Neural cell (in vitro differentiated cells): Measurements from ENCODE around the gene NPAS2. TPM values are rescaled to one million over a fixed set of nuclear protein-coding genes. Genes with fewer than 3 reads are reported as not detected.

Experiments used
- H2AFZ ChIP-seq: fragments of 200-600, 300-800 bp; sonication (generic), shearing (Covaris generic); 2 replicates; pipeline ENCODE4 v1.6.0; 2014; ENCODE audit warnings: low read depth, mild to moderate bottlenecking, antibody characterized with exemption, low read length, moderate library complexity
- H3F3A ChIP-seq: fragments of 200-600 bp; shearing (Covaris generic); 2 replicates; pipeline ENCODE4 v1.6.1; 2016; ENCODE audit warnings: mild to moderate bottlenecking, moderate library complexity, mixed read lengths, antibody characterized with exemption, low read length; ENCODE audit not compliant: insufficient read depth, poor library complexity, severe bottlenecking
- H3K27ac ChIP-seq: fragments of 200-600, 300-800 bp; sonication (generic), shearing (Covaris generic); 2 replicates; pipeline ENCODE4 v1.5.1; 2014; ENCODE audit warnings: mild to moderate bottlenecking, low read length, moderate library complexity
- H3K27me3 ChIP-seq: fragments of 300-800, 200-600 bp; sonication (generic), shearing (Covaris generic); 2 replicates; pipeline ENCODE4 v1.6.0; 2014; ENCODE audit warnings: mild to moderate bottlenecking, low read depth, low read length, moderate library complexity; ENCODE audit not compliant: insufficient read depth
- H3K36me3 ChIP-seq: fragments of 300-800, 200-600 bp; sonication (generic), shearing (Covaris generic); 2 replicates; pipeline ENCODE4 v1.5.1; 2014; ENCODE audit warnings: mild to moderate bottlenecking, antibody characterized with exemption, low read length, moderate library complexity; ENCODE audit not compliant: insufficient read depth
- H3K4me2 ChIP-seq: fragments of 300-800, 200-600 bp; sonication (generic), shearing (Covaris generic); 2 replicates; pipeline ENCODE4 v1.6.0; 2014; ENCODE audit warnings: mild to moderate bottlenecking, low read length
- H3K4me3 ChIP-seq: fragments of 300-800, 200-600 bp; sonication (generic), shearing (Covaris generic); 2 replicates; pipeline ENCODE4 v1.5.1; 2014; ENCODE audit warnings: mild to moderate bottlenecking, low read length, moderate library complexity
- H3K79me2 ChIP-seq: fragments of 200-600 bp; shearing (Covaris generic); replicated peaks from 2 replicates; pipeline ENCODE4 v1.6.0; 2014; ENCODE audit warnings: mild to moderate bottlenecking, low read length, moderate library complexity; ENCODE audit not compliant: insufficient read depth
- H3K9ac ChIP-seq: fragments of 300-800, 200-600 bp; sonication (generic), shearing (Covaris generic); 2 replicates; pipeline ENCODE4 v1.6.1; 2016; ENCODE audit warnings: mild to moderate bottlenecking, low read length, mixed read lengths
- H3K9me2 ChIP-seq: fragments of 200-600 bp; shearing (Covaris generic); 2 replicates; pipeline ENCODE4 v1.6.1; 2016; ENCODE audit warnings: mild to moderate bottlenecking, low read length, mixed read lengths; ENCODE audit not compliant: insufficient read depth
- H3K9me3 ChIP-seq: fragments of 200-600, 300-800 bp; sonication (generic), shearing (Covaris generic); 2 replicates; pipeline ENCODE4 v1.6.1; 2016; ENCODE audit warnings: mild to moderate bottlenecking, mixed run types, low read length, moderate library complexity, mixed read lengths
- H4K20me1 ChIP-seq: fragments of 200-600 bp; shearing (Covaris generic); 2 replicates; pipeline ENCODE4 v1.6.1; 2016; ENCODE audit warnings: mild to moderate bottlenecking, mixed run types; ENCODE audit not compliant: insufficient read depth
- EP300 ChIP-seq: fragments of 450-650 bp; conservative IDR thresholded peaks from 2 replicates; pipeline ENCODE4 v1.6.1; 2014; ENCODE audit warnings: antibody characterized with exemption, mild to moderate bottlenecking, moderate library complexity; ENCODE audit not compliant: poor library complexity, severe bottlenecking
- EZH2 ChIP-seq: fragments of 200-600, 300-800 bp; shearing (Covaris generic), sonication (generic); IDR thresholded peaks from 2 replicates; pipeline ENCODE4 v1.6.1; 2014; ENCODE audit warnings: antibody characterized with exemption, low read length, borderline replicate concordance, mild to moderate bottlenecking; ENCODE audit not compliant: insufficient read depth, poor library complexity, severe bottlenecking
- MXI1 ChIP-seq: fragments of 450-650 bp; conservative IDR thresholded peaks from 2 replicates; pipeline ENCODE4 v1.6.1; 2014; ENCODE audit warnings: antibody characterized with exemption, mild to moderate bottlenecking; ENCODE audit not compliant: poor library complexity, severe bottlenecking
- POLR2AphosphoS5 ChIP-seq: IDR thresholded peaks from 2 replicates; pipeline ENCODE4 v1.6.1; 2012
- RAD21 ChIP-seq: fragments of 450-650 bp; conservative IDR thresholded peaks from 2 replicates; pipeline ENCODE4 v1.6.1; 2014; ENCODE audit warnings: antibody characterized with exemption, mild to moderate bottlenecking, moderate library complexity
- SMC3 ChIP-seq: fragments of 450-650 bp; conservative IDR thresholded peaks from 2 replicates; pipeline ENCODE4 v1.6.1; 2014; ENCODE audit warnings: antibody characterized with exemption, mild to moderate bottlenecking, moderate library complexity; ENCODE audit not compliant: poor library complexity
- TAF1 ChIP-seq: IDR thresholded peaks from 2 replicates; pipeline ENCODE4 v1.6.1; 2012; ENCODE audit warnings: low read depth
- polyA plus RNA-seq: library from polyadenylated mRNA; depleted of rRNA; stranded (reverse); fragments of >200 nt; gene quantifications from 2 replicates; pipeline ENCODE4 v1.2.3, GENCODE V29; 2014
- TF ChIP-seq, protein P1 (sequence below): fragments of 450-650 bp; IDR thresholded peaks from 2 replicates; pipeline ENCODE4 v1.5.1; 2014; ENCODE audit warnings: antibody characterized with exemption, mild to moderate bottlenecking, moderate library complexity; ENCODE audit not compliant: poor library complexity, severe bottlenecking
- TF ChIP-seq, protein P2 (sequence below): IDR thresholded peaks from 2 replicates; pipeline ENCODE4 v1.6.1; 2012; ENCODE audit warnings: borderline replicate concordance

NPAS2 gene
- polyA plus RNA-seq, 1 donor from 2014 or later = 2.1 TPM

DNA sequence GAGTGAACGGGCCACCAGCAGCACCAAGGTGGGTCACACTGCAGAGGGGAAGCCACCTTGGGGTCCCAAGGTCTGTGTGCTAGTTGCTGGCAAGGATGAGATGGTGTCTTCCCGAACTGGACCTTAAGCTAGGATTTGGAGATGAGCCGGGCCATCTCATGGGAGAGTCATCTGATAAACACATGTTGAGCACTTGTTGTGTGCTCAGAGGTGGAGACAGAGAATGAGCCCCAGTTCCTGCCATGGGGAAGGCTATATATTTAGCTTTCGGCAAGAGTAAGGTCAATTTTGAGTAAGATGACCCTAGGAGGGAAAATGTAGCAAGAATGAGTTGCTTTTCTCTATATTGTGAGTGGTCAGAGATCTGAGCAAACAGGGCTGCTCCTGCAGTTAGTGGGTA is 140.7 kb downstream of the NPAS2 start:
- TF ChIP-seq, protein P1, sequence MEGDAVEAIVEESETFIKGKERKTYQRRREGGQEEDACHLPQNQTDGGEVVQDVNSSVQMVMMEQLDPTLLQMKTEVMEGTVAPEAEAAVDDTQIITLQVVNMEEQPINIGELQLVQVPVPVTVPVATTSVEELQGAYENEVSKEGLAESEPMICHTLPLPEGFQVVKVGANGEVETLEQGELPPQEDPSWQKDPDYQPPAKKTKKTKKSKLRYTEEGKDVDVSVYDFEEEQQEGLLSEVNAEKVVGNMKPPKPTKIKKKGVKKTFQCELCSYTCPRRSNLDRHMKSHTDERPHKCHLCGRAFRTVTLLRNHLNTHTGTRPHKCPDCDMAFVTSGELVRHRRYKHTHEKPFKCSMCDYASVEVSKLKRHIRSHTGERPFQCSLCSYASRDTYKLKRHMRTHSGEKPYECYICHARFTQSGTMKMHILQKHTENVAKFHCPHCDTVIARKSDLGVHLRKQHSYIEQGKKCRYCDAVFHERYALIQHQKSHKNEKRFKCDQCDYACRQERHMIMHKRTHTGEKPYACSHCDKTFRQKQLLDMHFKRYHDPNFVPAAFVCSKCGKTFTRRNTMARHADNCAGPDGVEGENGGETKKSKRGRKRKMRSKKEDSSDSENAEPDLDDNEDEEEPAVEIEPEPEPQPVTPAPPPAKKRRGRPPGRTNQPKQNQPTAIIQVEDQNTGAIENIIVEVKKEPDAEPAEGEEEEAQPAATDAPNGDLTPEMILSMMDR = no peak
- no peak for TF ChIP-seq POLR2AphosphoS5
- no peak for TF ChIP-seq TAF1
- no peak for TF ChIP-seq EZH2
- TF ChIP-seq MXI1 = no peak
- no peak for TF ChIP-seq SMC3
- TF ChIP-seq, protein P2, sequence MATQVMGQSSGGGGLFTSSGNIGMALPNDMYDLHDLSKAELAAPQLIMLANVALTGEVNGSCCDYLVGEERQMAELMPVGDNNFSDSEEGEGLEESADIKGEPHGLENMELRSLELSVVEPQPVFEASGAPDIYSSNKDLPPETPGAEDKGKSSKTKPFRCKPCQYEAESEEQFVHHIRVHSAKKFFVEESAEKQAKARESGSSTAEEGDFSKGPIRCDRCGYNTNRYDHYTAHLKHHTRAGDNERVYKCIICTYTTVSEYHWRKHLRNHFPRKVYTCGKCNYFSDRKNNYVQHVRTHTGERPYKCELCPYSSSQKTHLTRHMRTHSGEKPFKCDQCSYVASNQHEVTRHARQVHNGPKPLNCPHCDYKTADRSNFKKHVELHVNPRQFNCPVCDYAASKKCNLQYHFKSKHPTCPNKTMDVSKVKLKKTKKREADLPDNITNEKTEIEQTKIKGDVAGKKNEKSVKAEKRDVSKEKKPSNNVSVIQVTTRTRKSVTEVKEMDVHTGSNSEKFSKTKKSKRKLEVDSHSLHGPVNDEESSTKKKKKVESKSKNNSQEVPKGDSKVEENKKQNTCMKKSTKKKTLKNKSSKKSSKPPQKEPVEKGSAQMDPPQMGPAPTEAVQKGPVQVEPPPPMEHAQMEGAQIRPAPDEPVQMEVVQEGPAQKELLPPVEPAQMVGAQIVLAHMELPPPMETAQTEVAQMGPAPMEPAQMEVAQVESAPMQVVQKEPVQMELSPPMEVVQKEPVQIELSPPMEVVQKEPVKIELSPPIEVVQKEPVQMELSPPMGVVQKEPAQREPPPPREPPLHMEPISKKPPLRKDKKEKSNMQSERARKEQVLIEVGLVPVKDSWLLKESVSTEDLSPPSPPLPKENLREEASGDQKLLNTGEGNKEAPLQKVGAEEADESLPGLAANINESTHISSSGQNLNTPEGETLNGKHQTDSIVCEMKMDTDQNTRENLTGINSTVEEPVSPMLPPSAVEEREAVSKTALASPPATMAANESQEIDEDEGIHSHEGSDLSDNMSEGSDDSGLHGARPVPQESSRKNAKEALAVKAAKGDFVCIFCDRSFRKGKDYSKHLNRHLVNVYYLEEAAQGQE = no peak
- TF ChIP-seq RAD21 = no peak
- TF ChIP-seq EP300 = no peak
- no peaks in the 10 kb centered on the region for H3K36me3 ChIP-seq
- no peak overlapping the region for H3K4me2 ChIP-seq
- no peak overlapping the region for H3K4me3 ChIP-seq
- no peaks in the 10 kb centered on the region for H3K79me2 ChIP-seq
- H3K27me3 ChIP-seq = no peaks in the 10 kb centered on the region
- no peaks in the 10 kb centered on the region for H3K9me2 ChIP-seq
- H3K27ac ChIP-seq = no peak overlapping the region
- no peak overlapping the region for H2AFZ ChIP-seq
- no peaks in the 10 kb centered on the region for H3K9me3 ChIP-seq
- no peaks in the 10 kb centered on the region for H4K20me1 ChIP-seq
- H3F3A ChIP-seq = no peaks in the 10 kb centered on the region
- no peak overlapping the region for H3K9ac ChIP-seq

DNA sequence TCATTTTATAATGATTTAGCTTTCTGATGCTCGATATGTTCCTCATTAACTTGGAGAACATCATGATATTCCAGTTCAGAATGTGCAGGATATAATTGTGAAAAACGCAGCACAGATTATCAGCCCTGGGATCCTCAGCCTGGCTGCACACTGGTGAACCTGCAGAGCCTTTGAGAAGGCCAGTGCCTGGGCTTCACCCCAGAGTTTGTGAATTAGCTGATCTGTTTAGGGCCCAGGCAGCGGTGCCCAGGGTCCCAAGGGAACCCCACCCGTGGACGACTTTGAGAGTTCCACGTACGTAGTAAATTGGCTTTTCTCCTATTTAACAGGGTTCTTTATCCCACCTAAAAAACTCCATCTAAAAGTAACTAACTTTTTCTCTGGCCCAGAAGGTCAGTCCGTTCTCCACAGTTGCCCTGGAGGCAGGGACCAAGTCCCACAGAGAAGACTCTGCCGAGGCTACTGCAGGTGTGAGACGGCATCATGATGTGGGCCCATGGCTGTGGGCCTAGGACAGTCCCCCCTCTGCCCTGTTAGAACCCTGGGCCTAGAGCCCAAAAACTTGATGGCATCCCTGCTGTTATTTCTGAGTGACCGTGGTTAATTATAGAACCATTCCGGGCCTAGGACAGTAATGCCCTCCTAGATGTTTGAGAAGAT is 142.6 kb downstream of the NPAS2 start:
- Histone ChIP-seq H3K36me3 (no peaks in the 10 kb centered on the region), H3K27me3 (no peaks in the 10 kb centered on the region), H3F3A (no peaks in the 10 kb centered on the region), H3K4me2 (no peak overlapping the region), H3K9ac (no peak overlapping the region), H3K9me2 (no peaks in the 10 kb centered on the region), H4K20me1 (no peaks in the 10 kb centered on the region), H3K79me2 (no peaks in the 10 kb centered on the region), H3K27ac (no peak overlapping the region), H3K4me3 (no peak overlapping the region), H3K9me3 (no peaks in the 10 kb centered on the region), H2AFZ (no peak overlapping the region)
- TF ChIP-seq MXI1 (no peak), SMC3 (no peak), TAF1 (no peak), EP300 (no peak), POLR2AphosphoS5 (no peak), EZH2 (no peak), RAD21 (no peak)
- TF ChIP-seq, protein P2 = no peak
- TF ChIP-seq, protein P1 = no peak
